Testis (tissue), 3 donors: Measurements from ENCODE around the gene DYRK1A. TPM values are rescaled to one million over a fixed set of nuclear protein-coding genes. Genes with fewer than 3 reads are reported as not detected.

Experiments used
- DNase-seq: peaks from one replicate; pipeline ENCODE4 v3.0.0-alpha.2; 2019
- H3K27ac ChIP-seq, 2 donors: fragments of 200-600 bp; sonication (generic); one replicate each; pipeline ENCODE4 v1.5.1; 2019
- H3K27me3 ChIP-seq: fragments of 200-600 bp; sonication (generic); one replicate; pipeline ENCODE4 v1.5.1; 2019
- H3K36me3 ChIP-seq: fragments of 200-600 bp; sonication (generic); one replicate; pipeline ENCODE4 v1.5.1; 2017; ENCODE audit warnings: low read depth; ENCODE audit errors: missing control alignments
- H3K4me1 ChIP-seq: fragments of 200-600 bp; sonication (generic); one replicate; pipeline ENCODE4 v1.5.1; 2019
- H3K4me3 ChIP-seq, 2 donors: fragments of 200-600 bp; sonication (generic); one replicate each; pipeline ENCODE4 v1.5.1; 2017 to 2019
- H3K9me3 ChIP-seq: fragments of 200-600 bp; sonication (generic); one replicate; pipeline ENCODE4 v1.5.1; 2017
- CTCF ChIP-seq, 3 experiments: fragments of 450-650 bp in 2 of 3; fragments of 200-600 bp in 1 of 3; sonication (generic) in 1 of 3; IDR thresholded peaks; one replicate each; pipeline ENCODE4 v1.5.1; 2016 to 2019; ENCODE audit warnings: antibody characterized with exemption in 3 of 3, mild to moderate bottlenecking in 2 of 3, moderate library complexity in 1 of 3
- POLR2A ChIP-seq: fragments of 450-650 bp; IDR thresholded peaks from one replicate; pipeline ENCODE4 v1.6.1; 2017; ENCODE audit warnings: antibody characterized with exemption, mild to moderate bottlenecking, moderate library complexity
- WGBS, 2 donors: methylation state at CpG; one replicate each; pipeline ENCODE4 v1.1.5; 2018; 5-methylcytosine and 5-hydroxymethylcytosine counted together
- intact Hi-C: fragments of 100-400 bp; cut with DNase I; formaldehyde crosslinking; loops from one replicate; pipeline ENCODE4 v1.15.1; 2023; ENCODE audit warnings: low total_unique reads
- polyA plus RNA-seq: library from polyadenylated mRNA; stranded (reverse); fragments of 350-450 nt; fragmentation: Illumina TruSeq; extraction: RNeasy Lipid Tissue Mini Kit (QIAGEN cat#74804); gene quantifications from one replicate; pipeline ENCODE4 v1.2.3, GENCODE V29; 2014; ENCODE audit warnings: low read depth, low replicate concordance; ENCODE audit not compliant: insufficient read depth
- total RNA-seq, 2 donors: library from RNA; depleted of rRNA; stranded (reverse); fragments of >200 nt; gene quantifications; one replicate each; pipeline ENCODE4 v1.2.3, GENCODE V29; 2016

The DYRK1A gene
- total and polyA plus RNA-seq, 3 donors from 2014 or later = 68.6 to 166 (median 141) TPM

- no peak overlapping the region for H3K4me3 ChIP-seq
- H3K36me3 ChIP-seq = no peaks in the 10 kb centered on the region
- TF ChIP-seq POLR2A = no peak
- TF ChIP-seq CTCF (IDR thresholded peaks at IDR 0.05) = no peak
- H3K9me3 ChIP-seq = no peaks in the 10 kb centered on the region
- DNase-seq = no peak
- H3K4me1 ChIP-seq = no peaks in the 10 kb centered on the region
- no peaks in the 10 kb centered on the region for H3K27me3 ChIP-seq
- 36 to 43% methylated on average over 7 of the region's 7 CpGs for WGBS, 2 donors
- no peak overlapping the region for H3K27ac ChIP-seq
- intact Hi-C loops = no loop called here
These were observed 8.2 kb upstream of the DYRK1A start for GRCh38 chr21:37358397-37358796.

GRCh38 chr21:37363936-37364335 is 2.6 kb upstream of the DYRK1A start:
- DNase-seq = no peak
- 80 to 89% methylated on average over 1 of the region's 1 CpG for WGBS, 2 donors
- Histone ChIP-seq H3K4me3 (no peak overlapping the region), H3K27ac (no peak overlapping the region), H3K36me3 (no peaks in the 10 kb centered on the region), H3K9me3 (no peaks in the 10 kb centered on the region), H3K4me1 (peaks cover 2% of the 10 kb centered on the region), H3K27me3 (no peaks in the 10 kb centered on the region)
- intact Hi-C loops = no loop called here
- TF ChIP-seq POLR2A = no peak
- no peak for TF ChIP-seq CTCF (IDR thresholded peaks at IDR 0.05)

GRCh38 chr21:37364722-37365121 is 1.9 kb upstream of the DYRK1A start:
- H3K4me1 ChIP-seq = peaks cover 9% of the 10 kb centered on the region
- no peak for DNase-seq
- no peaks in the 10 kb centered on the region for H3K36me3 ChIP-seq
- H3K27ac ChIP-seq = peak overlapping the region; percentile 94 to 100
- intact Hi-C loops = no loop called here
- 31 to 40% methylated on average over 7 of the region's 7 CpGs for WGBS, 2 donors
- H3K27me3 ChIP-seq = no peaks in the 10 kb centered on the region
- no peaks in the 10 kb centered on the region for H3K9me3 ChIP-seq
- H3K4me3 ChIP-seq = peak overlapping the region in 1 of 2 donors; percentile 80
- no peak for TF ChIP-seq CTCF (IDR thresholded peaks at IDR 0.05)

GRCh38 chr21:37365517-37366481 is 774 bp upstream of the DYRK1A start:
- Histone ChIP-seq H3K4me1 (peaks cover 20% of the 10 kb centered on the region), H3K4me3 (peak overlapping the region; percentile 96 to 99), H3K27me3 (no peaks in the 10 kb centered on the region), H3K27ac (peak overlapping the region; percentile 100), H3K9me3 (no peaks in the 10 kb centered on the region), H3K36me3 (no peaks in the 10 kb centered on the region)
- TF ChIP-seq POLR2A (peak; percentile 15), CTCF (IDR thresholded peaks at IDR 0.05) (no peak)
- 1% methylated on average over 14 to 37 of the region's 106 CpGs for WGBS, 2 donors
- intact Hi-C loops = loop anchor here (2.0 kb wide), 1 partner anchor 99 kb away; the partner anchor contains the start of gene VPS26C
- DNase-seq = peak; percentile 61
